ENCODE data around the gene ZC2HC1B. TPM values are rescaled to one million over a fixed set of nuclear protein-coding genes. Genes with fewer than 3 reads are reported as not detected.

Gene ZC2HC1B
- polyA plus RNA-seq, 2 donors = 0.08 to 0.14 TPM

GRCh38 chr6:143963158-143963919 lies 99.1 kb downstream of the ZC2HC1B start:
- H3K4me3 ChIP-seq (ENCODE audit: low read depth in 1 of 2, low read length in 2 of 2) = no peak overlapping the region
- H3K36me3 ChIP-seq (ENCODE audit: control insufficient read depth in 2 of 2, insufficient read depth in 2 of 2, low read length in 1 of 2) = peaks cover 2% of the 10 kb centered on the region in 2 donors
- no peak overlapping the region for H3K27ac ChIP-seq (ENCODE audit: low read depth in 2 of 2, low read length in 1 of 2)
- H3K27me3 ChIP-seq (ENCODE audit: control insufficient read depth in 1 of 2, insufficient read depth in 2 of 2, low read length in 2 of 2) = no peaks in the 10 kb centered on the region
- WGBS, 2 donors = 78 to 80% methylated on average over 7 of the region's 7 CpGs
- H3K9me3 ChIP-seq (ENCODE audit: control insufficient read depth in 2 of 2, insufficient read depth in 1 of 2, low read depth in 1 of 2, low read length in 1 of 2) = no peaks in the 10 kb centered on the region
- peaks cover 0 to 2% of the 10 kb centered on the region in 2 donors for H3K4me1 ChIP-seq (ENCODE audit: control insufficient read depth in 2 of 2, insufficient read depth in 2 of 2, low read length in 1 of 2)

GRCh38 chr6:143964674-143965081 lies 100.4 kb downstream of the ZC2HC1B start:
- Histone ChIP-seq H3K36me3 (ENCODE audit: control insufficient read depth in 2 of 2, insufficient read depth in 2 of 2, low read length in 1 of 2) (peaks cover 2% of the 10 kb centered on the region in 2 donors), H3K27me3 (ENCODE audit: control insufficient read depth in 1 of 2, insufficient read depth in 2 of 2, low read length in 2 of 2) (no peaks in the 10 kb centered on the region), H3K4me3 (ENCODE audit: low read depth in 1 of 2, low read length in 2 of 2) (no peak overlapping the region), H3K27ac (ENCODE audit: low read depth in 2 of 2, low read length in 1 of 2) (no peak overlapping the region), H3K4me1 (ENCODE audit: control insufficient read depth in 2 of 2, insufficient read depth in 2 of 2, low read length in 1 of 2) (peaks cover 0 to 2% of the 10 kb centered on the region in 2 donors), H3K9me3 (ENCODE audit: control insufficient read depth in 2 of 2, insufficient read depth in 1 of 2, low read depth in 1 of 2, low read length in 1 of 2) (no peaks in the 10 kb centered on the region)
- 57 to 74% methylated on average over 6 of the region's 6 CpGs for WGBS, 2 donors

- Histone ChIP-seq H3K9me3 (ENCODE audit: control insufficient read depth in 2 of 2, insufficient read depth in 1 of 2, low read depth in 1 of 2, low read length in 1 of 2) (no peaks in the 10 kb centered on the region), H3K36me3 (ENCODE audit: control insufficient read depth in 2 of 2, insufficient read depth in 2 of 2, low read length in 1 of 2) (peaks cover 2% of the 10 kb centered on the region in 2 donors), H3K4me1 (ENCODE audit: control insufficient read depth in 2 of 2, insufficient read depth in 2 of 2, low read length in 1 of 2) (peaks cover 0 to 2% of the 10 kb centered on the region in 2 donors), H3K27me3 (ENCODE audit: control insufficient read depth in 1 of 2, insufficient read depth in 2 of 2, low read length in 2 of 2) (no peaks in the 10 kb centered on the region), H3K4me3 (ENCODE audit: low read depth in 1 of 2, low read length in 2 of 2) (no peak overlapping the region), H3K27ac (ENCODE audit: low read depth in 2 of 2, low read length in 1 of 2) (no peak overlapping the region)
- WGBS, 2 donors = 69 to 74% methylated on average over 6 of the region's 6 CpGs
These were observed 101.4 kb downstream of the ZC2HC1B start for GRCh38 chr6:143965503-143966171.

GRCh38 chr6:143966312-143966711 lies 102.0 kb downstream of the ZC2HC1B start:
- H3K4me1 ChIP-seq (ENCODE audit: control insufficient read depth in 2 of 2, insufficient read depth in 2 of 2, low read length in 1 of 2) = peaks cover 0 to 2% of the 10 kb centered on the region in 2 donors
- no peaks in the 10 kb centered on the region for H3K9me3 ChIP-seq (ENCODE audit: control insufficient read depth in 2 of 2, insufficient read depth in 1 of 2, low read depth in 1 of 2, low read length in 1 of 2)
- H3K36me3 ChIP-seq (ENCODE audit: control insufficient read depth in 2 of 2, insufficient read depth in 2 of 2, low read length in 1 of 2) = peaks cover 2% of the 10 kb centered on the region in 2 donors
- H3K27ac ChIP-seq (ENCODE audit: low read depth in 2 of 2, low read length in 1 of 2) = no peak overlapping the region
- no peak overlapping the region for H3K4me3 ChIP-seq (ENCODE audit: low read depth in 1 of 2, low read length in 2 of 2)
- no peaks in the 10 kb centered on the region for H3K27me3 ChIP-seq (ENCODE audit: control insufficient read depth in 1 of 2, insufficient read depth in 2 of 2, low read length in 2 of 2)
- WGBS, 2 donors = 86 to 88% methylated on average over 1 of the region's 1 CpG

- Histone ChIP-seq H3K4me3 (ENCODE audit: low read depth in 1 of 2, low read length in 2 of 2) (no peak overlapping the region), H3K27me3 (ENCODE audit: control insufficient read depth in 1 of 2, insufficient read depth in 2 of 2, low read length in 2 of 2) (no peaks in the 10 kb centered on the region), H3K36me3 (ENCODE audit: control insufficient read depth in 2 of 2, insufficient read depth in 2 of 2, low read length in 1 of 2) (peaks cover 2% of the 10 kb centered on the region in 2 donors), H3K4me1 (ENCODE audit: control insufficient read depth in 2 of 2, insufficient read depth in 2 of 2, low read length in 1 of 2) (peaks cover 0 to 2% of the 10 kb centered on the region in 2 donors), H3K27ac (ENCODE audit: low read depth in 2 of 2, low read length in 1 of 2) (no peak overlapping the region), H3K9me3 (ENCODE audit: control insufficient read depth in 2 of 2, insufficient read depth in 1 of 2, low read depth in 1 of 2, low read length in 1 of 2) (no peaks in the 10 kb centered on the region)
- WGBS, 2 donors = 69% methylated on average over 5 of the region's 5 CpGs
These were observed 103.6 kb downstream of the ZC2HC1B start for GRCh38 chr6:143967706-143968376.

GRCh38 chr6:143969077-143969476 lies 104.8 kb downstream of the ZC2HC1B start:
- H3K36me3 ChIP-seq (ENCODE audit: control insufficient read depth in 2 of 2, insufficient read depth in 2 of 2, low read length in 1 of 2) = peaks cover 2% of the 10 kb centered on the region in 2 donors
- no peak overlapping the region for H3K4me3 ChIP-seq (ENCODE audit: low read depth in 1 of 2, low read length in 2 of 2)
- peaks cover 0 to 2% of the 10 kb centered on the region in 2 donors for H3K4me1 ChIP-seq (ENCODE audit: control insufficient read depth in 2 of 2, insufficient read depth in 2 of 2, low read length in 1 of 2)
- H3K27me3 ChIP-seq (ENCODE audit: control insufficient read depth in 1 of 2, insufficient read depth in 2 of 2, low read length in 2 of 2) = no peaks in the 10 kb centered on the region
- no peak overlapping the region for H3K27ac ChIP-seq (ENCODE audit: low read depth in 2 of 2, low read length in 1 of 2)
- no peaks in the 10 kb centered on the region for H3K9me3 ChIP-seq (ENCODE audit: control insufficient read depth in 2 of 2, insufficient read depth in 1 of 2, low read depth in 1 of 2, low read length in 1 of 2)
- 55 to 61% methylated on average over 2 of the region's 2 CpGs for WGBS, 2 donors

GRCh38 chr6:143970456-143971218 lies 106.4 kb downstream of the ZC2HC1B start:
- WGBS, 2 donors = 70 to 76% methylated on average over 6 of the region's 6 CpGs

GRCh38 chr6:143971482-143972205 lies 107.4 kb downstream of the ZC2HC1B start:
- H3K36me3 ChIP-seq (ENCODE audit: control insufficient read depth in 2 of 2, insufficient read depth in 2 of 2, low read length in 1 of 2) = no peaks in the 10 kb centered on the region
- H3K9me3 ChIP-seq (ENCODE audit: control insufficient read depth in 2 of 2, insufficient read depth in 1 of 2, low read depth in 1 of 2, low read length in 1 of 2) = no peaks in the 10 kb centered on the region
- no peaks in the 10 kb centered on the region for H3K27me3 ChIP-seq (ENCODE audit: control insufficient read depth in 1 of 2, insufficient read depth in 2 of 2, low read length in 2 of 2)
- no peak overlapping the region for H3K4me3 ChIP-seq (ENCODE audit: low read depth in 1 of 2, low read length in 2 of 2)
- no peaks in the 10 kb centered on the region for H3K4me1 ChIP-seq (ENCODE audit: control insufficient read depth in 2 of 2, insufficient read depth in 2 of 2, low read length in 1 of 2)
- 64 to 68% methylated on average over 4 of the region's 4 CpGs for WGBS, 2 donors
- no peak overlapping the region for H3K27ac ChIP-seq (ENCODE audit: low read depth in 2 of 2, low read length in 1 of 2)

More at GRCh38 chr6:143970456-143971218, 106.4 kb downstream of the ZC2HC1B start:
- Histone ChIP-seq H3K27me3 (ENCODE audit: control insufficient read depth in 1 of 2, insufficient read depth in 2 of 2, low read length in 2 of 2) (no peaks in the 10 kb centered on the region), H3K27ac (ENCODE audit: low read depth in 2 of 2, low read length in 1 of 2) (no peak overlapping the region), H3K4me3 (ENCODE audit: low read depth in 1 of 2, low read length in 2 of 2) (no peak overlapping the region), H3K4me1 (ENCODE audit: control insufficient read depth in 2 of 2, insufficient read depth in 2 of 2, low read length in 1 of 2) (no peaks in the 10 kb centered on the region), H3K36me3 (ENCODE audit: control insufficient read depth in 2 of 2, insufficient read depth in 2 of 2, low read length in 1 of 2) (no peaks in the 10 kb centered on the region), H3K9me3 (ENCODE audit: control insufficient read depth in 2 of 2, insufficient read depth in 1 of 2, low read depth in 1 of 2, low read length in 1 of 2) (no peaks in the 10 kb centered on the region)
